UCSD-AML1 (cell line): ENCODE measurements around the gene SORCS2.

Experiments
- DNase-seq: peaks from one replicate; lab custom pipeline; 2025; ENCODE audit not compliant: unreplicated experiment; lab: John Stamatoyannopoulos, UW

The SORCS2 gene

DNA sequence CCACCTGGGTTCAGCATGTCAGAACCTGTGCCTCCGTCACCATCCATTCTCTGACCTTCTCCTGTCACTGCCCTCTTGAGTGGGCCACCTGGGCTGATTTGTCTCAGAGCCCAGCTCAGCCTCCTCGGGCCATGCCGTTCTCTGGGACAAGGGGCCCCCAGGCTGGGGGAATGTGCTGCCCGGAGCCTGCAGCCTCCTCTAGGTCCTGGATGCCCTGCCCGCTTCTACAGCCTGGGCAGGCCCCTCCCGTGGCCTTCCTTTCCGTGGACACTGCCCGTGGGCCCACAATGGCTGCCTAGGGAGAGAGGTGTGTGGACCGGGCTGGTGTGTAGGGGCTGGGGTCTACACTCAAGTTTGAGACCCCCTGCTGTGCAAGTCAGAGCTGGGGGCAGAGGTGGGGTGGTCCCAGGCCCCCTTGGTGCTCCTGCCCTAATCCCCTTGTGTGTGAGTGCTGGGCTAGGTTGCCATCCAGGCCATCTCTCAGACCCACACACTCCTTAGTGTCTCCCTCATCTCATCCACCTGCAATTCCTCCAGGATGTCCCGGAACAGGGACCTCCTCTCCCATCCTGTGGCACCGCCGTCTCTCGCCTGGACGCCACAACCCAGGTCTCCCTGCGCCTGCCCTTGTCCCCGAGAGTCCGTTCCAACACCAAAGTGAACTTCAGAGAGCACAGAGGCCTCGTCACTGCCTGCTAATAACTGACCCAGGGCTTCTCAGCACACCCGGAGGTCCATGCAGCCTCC, 230.0 kb downstream of the SORCS2 start:
- DNase-seq: no peak

DNA sequence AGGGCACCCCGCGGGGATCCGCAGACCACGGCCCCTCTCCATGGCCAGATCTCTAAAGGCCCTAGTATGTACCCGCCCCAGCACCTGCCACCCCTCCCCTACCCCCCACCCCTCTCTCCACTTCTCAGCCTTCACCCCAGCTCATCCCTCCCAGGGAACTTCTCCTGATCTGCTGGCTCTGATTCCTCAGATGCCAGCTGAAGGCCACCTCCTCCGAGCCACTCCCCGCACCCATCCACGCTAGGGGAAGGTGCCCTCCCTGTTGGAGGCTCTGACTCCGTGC, 230.5 kb downstream of the SORCS2 start:
- no peak for DNase-seq

DNA sequence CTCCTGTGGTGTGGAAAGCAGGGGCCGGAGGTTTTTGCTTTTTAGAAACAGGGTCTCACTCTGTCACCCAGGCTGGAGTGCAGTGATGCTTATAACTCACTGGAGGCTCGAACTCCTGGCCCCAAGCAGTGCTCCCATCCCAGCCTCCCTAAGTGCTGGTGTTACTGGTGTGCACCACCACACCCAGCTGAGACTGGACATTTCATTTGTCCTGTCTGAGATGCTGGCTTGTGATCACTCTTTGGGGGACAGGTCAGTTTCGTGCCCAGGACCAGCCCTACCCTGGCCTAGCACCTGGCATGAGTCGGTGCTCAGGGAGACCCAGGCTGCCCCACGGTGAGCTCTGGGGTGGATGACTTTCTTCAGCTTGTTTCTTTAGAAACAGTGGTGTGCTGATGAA, 231.1 kb downstream of the SORCS2 start:
- DNase-seq: no peak

DNA sequence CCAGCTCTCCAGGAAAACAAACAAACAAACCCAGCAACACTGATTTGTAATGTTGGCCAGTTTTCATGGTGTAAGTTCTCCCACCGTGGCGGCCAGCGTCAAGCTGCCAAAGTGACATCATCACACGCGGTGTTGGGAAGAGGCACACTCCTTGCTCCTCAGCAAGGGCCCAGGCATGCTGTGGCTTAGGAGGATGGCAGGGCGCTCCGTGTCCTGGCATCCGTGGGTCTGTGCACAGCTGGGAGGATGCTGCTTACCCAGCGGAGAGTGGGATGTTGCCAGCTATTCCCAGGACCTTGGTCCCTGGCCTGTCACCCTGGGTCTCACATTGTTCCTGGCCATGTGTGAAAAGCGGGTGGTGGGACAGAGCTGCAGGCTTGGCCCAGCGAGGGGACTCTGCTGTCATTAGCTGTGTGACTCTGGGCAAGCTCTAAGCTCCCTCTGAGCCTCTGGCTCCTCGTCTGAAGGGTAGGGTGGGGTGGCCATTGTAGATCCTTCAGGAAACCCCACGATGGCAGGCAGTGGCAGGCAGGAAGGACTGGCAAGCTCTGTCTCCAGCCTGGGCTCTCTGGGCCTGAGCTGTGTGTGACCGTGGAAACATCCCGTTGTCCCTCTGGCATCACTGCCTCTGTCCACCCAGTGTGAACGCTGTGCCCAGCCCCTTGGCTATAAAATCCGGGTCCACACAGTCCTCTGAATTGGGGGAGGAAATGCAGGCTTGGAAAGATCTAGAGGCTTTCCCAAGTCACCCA, 231.6 kb downstream of the SORCS2 start:
- DNase-seq: no peak

GRCh38 chr4:7424553-7425111, 232.3 kb downstream of the SORCS2 start:
- no peak for DNase-seq

GRCh38 chr4:7425124-7425523, 232.8 kb downstream of the SORCS2 start:
- DNase-seq: no peak

DNA sequence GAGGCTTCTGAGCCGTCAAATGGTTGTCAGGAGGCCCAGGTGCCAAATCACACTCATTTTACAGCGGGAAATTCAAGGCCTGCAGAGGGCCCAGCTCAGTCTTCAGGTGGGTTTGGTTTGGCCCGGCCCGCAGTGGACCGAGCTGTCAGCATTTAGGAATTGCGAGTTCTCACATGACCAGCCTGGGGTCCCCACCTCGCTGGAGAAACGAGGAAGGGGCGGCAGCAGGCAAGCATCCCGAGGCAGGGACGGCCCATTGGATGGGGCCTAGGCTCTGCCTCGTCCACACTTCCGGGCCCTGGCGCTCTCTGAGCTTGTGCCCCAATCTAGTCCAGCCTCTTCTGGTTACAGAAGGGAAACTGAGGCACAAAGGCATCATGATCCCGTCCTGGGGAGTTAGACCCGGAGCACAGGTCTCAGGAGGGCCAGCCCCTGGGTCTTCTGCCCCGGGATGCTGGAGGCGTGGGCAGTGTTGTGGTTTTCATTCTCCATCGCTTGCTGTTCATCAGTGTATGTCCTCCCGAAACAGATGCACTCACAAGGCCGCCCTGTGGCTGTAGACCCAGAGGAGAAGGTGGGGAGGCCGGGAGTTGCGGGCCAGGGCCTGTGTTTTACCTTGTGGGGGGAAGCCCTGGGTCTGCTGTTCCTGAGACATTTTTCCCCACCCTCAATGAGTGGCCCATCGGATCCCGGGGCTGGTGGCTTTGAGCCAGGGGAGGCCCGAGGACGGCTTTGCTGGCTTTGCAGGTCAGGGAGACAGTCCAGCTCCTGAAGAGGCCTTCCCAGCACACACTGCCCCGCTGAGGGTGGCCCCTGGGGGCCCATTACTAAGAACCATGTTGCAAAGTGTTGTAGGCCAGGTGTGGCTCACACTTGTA, 233.5 kb downstream of the SORCS2 start:
- no peak for DNase-seq

DNA sequence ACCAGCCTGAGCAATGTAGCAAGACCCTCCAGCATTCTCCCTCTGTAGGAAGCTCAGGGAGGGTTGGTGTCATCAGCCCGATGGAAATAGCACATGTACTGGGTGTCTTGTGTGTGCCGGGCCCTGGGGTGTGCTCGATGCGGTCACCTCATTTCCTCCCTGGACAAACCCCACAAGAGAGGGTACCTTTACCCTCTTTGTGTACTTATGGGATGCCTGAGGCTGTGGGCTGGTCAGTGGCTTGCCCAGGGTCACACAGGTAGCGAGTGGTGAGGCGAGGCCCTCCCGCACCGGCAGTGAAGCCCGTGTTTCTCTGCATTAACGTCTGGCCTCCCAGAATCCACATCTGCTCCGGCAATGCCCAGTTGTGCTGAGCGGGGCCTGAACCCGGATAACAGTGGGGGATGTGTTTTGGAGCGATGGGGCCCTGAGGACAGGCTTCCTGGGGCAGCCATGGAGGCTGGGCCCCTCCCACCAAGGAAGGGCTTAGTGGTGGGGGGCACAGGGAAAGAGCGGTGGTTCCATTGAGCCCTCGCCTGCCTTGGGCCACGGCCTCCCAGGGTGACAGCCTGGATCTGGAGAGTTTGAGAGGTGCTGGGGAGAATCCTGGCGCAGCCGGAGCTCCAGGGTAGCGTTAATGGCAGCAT, 234.3 kb downstream of the SORCS2 start:
- DNase-seq: no peak

DNA sequence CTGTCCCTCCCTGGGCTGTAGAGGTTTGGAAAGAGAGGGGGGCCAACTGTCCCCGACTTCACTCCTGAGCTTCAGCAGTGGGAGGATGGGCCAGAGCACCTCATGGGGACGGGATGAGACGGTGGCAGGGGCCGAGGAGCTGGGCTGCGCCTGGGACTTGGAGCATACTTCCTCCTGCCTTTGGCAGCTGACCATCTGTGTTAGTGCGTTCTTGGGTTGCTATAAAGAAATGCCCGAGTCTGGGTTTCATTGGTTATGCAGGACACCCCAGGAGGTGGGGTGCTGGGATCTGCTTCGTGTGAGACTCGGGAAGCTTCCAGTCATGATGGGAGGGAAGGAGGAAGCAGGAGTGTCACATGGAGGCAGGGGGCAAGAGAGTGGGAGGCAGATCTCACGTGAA, 235.0 kb downstream of the SORCS2 start:
- DNase-seq: no peak

- no peak for DNase-seq
Observed at GRCh38 chr4:7427831-7428260, 235.5 kb downstream of the SORCS2 start.

GRCh38 chr4:7428261-7429068, 236.1 kb downstream of the SORCS2 start:
- no peak for DNase-seq

DNA sequence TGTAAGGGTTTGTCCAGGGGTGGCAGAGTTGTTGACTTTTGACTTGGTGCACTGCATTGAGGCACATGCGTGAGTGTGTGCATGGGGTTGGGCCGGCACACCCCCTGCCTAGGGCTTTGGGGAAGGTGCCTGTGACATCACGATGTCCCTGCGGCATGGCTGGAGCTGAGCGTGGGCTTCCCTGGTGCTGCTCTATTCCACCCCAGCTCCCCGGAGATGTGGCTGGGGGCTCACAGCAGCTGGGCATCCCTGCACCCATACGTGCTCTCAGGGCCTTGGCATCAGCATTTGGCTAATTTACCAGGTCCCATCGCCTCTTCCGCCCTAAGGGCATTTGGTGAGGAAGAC, 236.7 kb downstream of the SORCS2 start:
- no peak for DNase-seq

GRCh38 chr4:7429601-7430078, 237.3 kb downstream of the SORCS2 start:
- no peak for DNase-seq

DNA sequence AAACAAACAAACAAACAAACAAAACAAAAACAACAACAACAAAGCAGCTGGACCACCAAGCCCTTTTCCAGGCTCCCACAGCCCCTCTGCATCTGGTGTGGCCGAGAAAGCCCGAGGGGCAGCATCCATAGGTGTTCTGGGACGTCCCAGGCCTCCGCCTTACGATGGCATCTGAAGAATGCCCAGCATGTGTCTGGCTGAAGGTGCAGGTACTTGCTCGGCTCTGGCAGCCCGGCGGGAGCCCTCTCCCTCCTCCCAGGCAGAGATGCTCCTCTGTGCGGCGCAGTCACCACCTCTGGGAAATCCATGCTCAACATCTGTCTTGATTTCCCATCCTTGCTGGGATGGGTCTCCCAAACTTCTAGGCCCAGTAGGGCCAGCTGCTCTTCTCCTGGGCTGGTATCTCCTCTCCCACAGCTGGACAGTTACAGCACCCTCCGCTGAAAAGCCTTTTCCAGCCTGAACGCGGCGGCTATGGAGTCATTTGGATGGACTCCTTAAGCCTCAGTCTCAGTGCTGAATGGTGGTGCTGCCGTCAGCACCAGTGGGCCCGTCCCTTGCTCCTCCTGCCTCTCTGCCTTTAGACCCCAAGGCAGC, 238.1 kb downstream of the SORCS2 start:
- DNase-seq: no peak

DNA sequence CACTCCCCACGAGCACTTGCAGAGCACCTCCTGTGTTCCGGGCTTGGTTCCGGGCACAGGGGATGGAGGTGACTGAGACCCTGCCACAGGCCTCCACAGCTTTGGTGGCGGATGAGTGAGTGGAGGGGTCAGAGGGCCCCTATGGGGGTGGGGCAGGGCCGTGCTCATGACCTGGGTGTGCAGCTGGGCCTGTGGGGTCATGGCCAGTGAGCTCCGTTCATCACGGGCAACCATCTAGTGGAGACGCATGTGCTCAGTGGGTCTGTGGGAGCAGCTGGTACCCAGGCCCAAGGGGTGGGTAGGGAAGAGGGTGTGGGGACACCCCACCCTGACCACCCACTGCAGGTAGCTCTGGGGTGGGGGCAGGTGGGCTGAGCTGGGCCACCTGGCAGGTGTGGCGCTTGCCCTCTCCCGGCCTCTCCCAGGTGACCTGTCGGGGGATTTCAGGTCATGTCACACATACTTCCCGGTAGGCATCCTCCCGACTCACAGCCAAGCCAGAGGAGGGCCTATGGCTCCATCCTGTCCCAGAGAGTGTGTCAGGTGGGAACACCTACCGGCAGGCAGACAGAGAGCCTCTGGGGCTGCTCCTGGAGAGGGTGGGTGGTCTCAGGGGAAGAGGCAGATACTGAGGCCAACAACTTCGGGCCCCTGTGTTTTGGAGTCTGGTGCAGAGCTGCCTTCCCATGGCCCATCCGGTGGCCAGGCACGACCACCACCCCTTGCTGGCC, 238.8 kb downstream of the SORCS2 start:
- no peak for DNase-seq

- no peak for DNase-seq
Observed at GRCh38 chr4:7431696-7432530, 239.6 kb downstream of the SORCS2 start.

DNA sequence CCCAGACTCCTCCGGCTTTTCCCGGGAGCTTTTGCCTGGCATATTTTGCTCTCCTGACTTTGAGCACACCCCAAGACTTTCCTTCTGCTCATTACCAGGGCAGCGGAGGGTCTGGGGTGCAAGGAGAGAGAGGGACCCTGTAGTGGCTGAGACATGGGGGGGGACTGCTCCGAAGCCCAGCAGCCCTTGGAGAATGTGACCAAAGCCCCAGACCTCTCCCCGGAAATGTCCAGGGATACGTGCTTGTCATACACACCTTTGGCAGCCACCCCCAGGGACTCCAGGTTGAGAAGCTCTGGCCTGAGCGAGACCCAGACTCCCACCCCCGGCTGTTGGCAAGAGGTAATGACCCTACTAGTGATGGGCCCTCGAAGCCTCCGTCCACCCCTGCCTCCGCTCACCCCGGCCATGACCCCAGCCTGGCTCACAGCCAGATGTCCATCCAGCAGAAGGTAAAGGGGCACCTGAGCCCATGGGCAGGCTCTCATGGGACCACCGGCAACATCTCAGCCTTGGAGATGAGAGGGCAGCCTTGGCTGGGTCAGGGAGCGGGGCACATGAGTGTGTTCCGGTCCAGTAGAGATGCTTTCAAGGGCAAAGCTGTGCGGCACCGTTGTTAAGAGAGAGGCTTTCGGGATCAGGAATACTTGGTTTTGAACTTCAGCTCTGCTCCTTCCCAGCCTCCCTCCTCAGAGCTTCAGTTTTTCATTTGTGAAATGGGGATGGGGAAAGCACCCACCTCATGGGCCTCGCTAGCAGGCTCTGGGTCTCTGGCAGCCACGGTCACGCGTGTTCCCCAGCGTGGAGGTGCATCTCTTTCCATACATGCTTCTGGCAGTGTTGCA, 240.4 kb downstream of the SORCS2 start:
- no peak for DNase-seq
